ENCODE results near the gene PDE3A. TPM values are rescaled to one million over a fixed set of nuclear protein-coding genes. Genes with fewer than 3 reads are reported as not detected.

Gene PDE3A
- total RNA-seq, 1 experiment from 2014 or later = 2.8 TPM

- TF ChIP-seq, protein P1, sequence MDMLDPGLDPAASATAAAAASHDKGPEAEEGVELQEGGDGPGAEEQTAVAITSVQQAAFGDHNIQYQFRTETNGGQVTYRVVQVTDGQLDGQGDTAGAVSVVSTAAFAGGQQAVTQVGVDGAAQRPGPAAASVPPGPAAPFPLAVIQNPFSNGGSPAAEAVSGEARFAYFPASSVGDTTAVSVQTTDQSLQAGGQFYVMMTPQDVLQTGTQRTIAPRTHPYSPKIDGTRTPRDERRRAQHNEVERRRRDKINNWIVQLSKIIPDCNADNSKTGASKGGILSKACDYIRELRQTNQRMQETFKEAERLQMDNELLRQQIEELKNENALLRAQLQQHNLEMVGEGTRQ (CRISPR knock-in tag; IDR thresholded peaks at IDR 0.05) = no peak
- TF ChIP-seq, protein P2, sequence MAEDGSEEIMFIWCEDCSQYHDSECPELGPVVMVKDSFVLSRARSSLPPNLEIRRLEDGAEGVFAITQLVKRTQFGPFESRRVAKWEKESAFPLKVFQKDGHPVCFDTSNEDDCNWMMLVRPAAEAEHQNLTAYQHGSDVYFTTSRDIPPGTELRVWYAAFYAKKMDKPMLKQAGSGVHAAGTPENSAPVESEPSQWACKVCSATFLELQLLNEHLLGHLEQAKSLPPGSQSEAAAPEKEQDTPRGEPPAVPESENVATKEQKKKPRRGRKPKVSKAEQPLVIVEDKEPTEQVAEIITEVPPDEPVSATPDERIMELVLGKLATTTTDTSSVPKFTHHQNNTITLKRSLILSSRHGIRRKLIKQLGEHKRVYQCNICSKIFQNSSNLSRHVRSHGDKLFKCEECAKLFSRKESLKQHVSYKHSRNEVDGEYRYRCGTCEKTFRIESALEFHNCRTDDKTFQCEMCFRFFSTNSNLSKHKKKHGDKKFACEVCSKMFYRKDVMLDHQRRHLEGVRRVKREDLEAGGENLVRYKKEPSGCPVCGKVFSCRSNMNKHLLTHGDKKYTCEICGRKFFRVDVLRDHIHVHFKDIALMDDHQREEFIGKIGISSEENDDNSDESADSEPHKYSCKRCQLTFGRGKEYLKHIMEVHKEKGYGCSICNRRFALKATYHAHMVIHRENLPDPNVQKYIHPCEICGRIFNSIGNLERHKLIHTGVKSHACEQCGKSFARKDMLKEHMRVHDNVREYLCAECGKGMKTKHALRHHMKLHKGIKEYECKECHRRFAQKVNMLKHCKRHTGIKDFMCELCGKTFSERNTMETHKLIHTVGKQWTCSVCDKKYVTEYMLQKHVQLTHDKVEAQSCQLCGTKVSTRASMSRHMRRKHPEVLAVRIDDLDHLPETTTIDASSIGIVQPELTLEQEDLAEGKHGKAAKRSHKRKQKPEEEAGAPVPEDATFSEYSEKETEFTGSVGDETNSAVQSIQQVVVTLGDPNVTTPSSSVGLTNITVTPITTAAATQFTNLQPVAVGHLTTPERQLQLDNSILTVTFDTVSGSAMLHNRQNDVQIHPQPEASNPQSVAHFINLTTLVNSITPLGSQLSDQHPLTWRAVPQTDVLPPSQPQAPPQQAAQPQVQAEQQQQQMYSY (CRISPR knock-in tag; IDR thresholded peaks at IDR 0.05) = no peak
- no peak for TF ChIP-seq JAZF1 (CRISPR knock-in tag; IDR thresholded peaks at IDR 0.05)
- TF ChIP-seq, protein P3, sequence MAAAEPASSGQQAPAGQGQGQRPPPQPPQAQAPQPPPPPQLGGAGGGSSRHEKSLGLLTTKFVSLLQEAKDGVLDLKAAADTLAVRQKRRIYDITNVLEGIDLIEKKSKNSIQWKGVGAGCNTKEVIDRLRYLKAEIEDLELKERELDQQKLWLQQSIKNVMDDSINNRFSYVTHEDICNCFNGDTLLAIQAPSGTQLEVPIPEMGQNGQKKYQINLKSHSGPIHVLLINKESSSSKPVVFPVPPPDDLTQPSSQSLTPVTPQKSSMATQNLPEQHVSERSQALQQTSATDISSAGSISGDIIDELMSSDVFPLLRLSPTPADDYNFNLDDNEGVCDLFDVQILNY (CRISPR knock-in tag; IDR thresholded peaks at IDR 0.05) = no peak
These were observed 2.7 kb downstream of the PDE3A start (continued) for GRCh38 chr12:20370866-20371519.

DNA sequence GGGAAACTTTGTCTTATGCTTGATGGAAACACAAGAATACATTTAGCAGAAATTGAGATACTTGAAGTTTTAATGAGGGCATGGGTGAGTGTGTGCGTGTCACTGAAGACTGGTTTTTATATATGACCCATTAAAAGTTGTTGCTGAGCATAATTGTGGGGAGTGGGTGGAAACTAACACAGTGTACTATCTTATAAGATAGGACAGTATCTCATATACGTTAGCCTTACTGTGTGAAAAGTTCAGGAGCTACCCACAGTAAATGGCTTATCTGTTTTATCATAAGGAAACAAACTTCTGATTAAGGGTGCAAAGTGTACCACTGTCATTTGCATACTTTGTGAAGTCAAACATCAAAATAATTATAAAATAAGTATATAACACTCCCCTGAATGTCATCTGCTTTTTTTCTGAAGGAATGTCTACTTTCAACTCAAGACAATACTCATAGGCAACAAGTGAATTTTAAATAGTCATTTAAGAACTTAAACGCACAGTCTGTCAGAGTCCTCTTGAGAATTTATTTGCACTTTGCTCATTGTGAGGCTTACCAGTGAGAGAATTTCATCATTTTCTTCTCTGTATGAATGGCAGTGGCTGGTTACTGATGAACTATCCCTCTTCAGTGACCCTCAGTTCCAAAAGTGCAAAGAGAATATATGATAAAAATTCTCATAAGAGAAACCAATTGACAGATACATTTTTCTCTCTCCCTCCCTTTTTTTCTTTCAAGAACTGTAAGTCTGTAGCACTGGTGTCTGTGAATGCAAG, 4.2 kb downstream of the PDE3A start:
- ChIA-PET CTCF (no interaction called here), POLR2A (no interaction called here)
- peaks cover 21% of the 10 kb centered on the region for H3K4me1 Mint-ChIP-seq
- no peaks in the 10 kb centered on the region for H3K9me3 Mint-ChIP-seq
- DNase-seq (ENCODE audit: low spot score) (no peak), ATAC-seq (no peak)
- H3K4me3 Mint-ChIP-seq = no peak overlapping the region
- no peak overlapping the region for H3K27ac Mint-ChIP-seq
- TF ChIP-seq GRHL2 (CRISPR knock-in tag; IDR thresholded peaks at IDR 0.05; ENCODE audit: insufficient replicate concordance, severe bottlenecking) (no peak), TP53 (CRISPR knock-in tag; IDR thresholded peaks at IDR 0.05) (no peak), ESRRA (CRISPR knock-in tag; IDR thresholded peaks at IDR 0.05; ENCODE audit: borderline replicate concordance) (no peak), OVOL2 (CRISPR knock-in tag; IDR thresholded peaks at IDR 0.05; ENCODE audit: borderline replicate concordance) (no peak), ATF1 (CRISPR knock-in tag; IDR thresholded peaks at IDR 0.05) (no peak), GTF2I (CRISPR knock-in tag; conservative IDR thresholded peaks at IDR 0.05) (no peak), JUN (CRISPR knock-in tag; IDR thresholded peaks at IDR 0.05) (no peak), TCF7 (CRISPR knock-in tag; IDR thresholded peaks at IDR 0.05; ENCODE audit: low read depth) (no peak), ZNF416 (CRISPR knock-in tag; IDR thresholded peaks at IDR 0.05) (no peak), EMX1 (CRISPR knock-in tag; IDR thresholded peaks at IDR 0.05) (no peak), CDX4 (CRISPR knock-in tag; IDR thresholded peaks at IDR 0.05; ENCODE audit: borderline replicate concordance) (no peak), KAT7 (CRISPR knock-in tag; IDR thresholded peaks at IDR 0.05; ENCODE audit: borderline replicate concordance) (no peak)
- TF ChIP-seq, protein P4, sequence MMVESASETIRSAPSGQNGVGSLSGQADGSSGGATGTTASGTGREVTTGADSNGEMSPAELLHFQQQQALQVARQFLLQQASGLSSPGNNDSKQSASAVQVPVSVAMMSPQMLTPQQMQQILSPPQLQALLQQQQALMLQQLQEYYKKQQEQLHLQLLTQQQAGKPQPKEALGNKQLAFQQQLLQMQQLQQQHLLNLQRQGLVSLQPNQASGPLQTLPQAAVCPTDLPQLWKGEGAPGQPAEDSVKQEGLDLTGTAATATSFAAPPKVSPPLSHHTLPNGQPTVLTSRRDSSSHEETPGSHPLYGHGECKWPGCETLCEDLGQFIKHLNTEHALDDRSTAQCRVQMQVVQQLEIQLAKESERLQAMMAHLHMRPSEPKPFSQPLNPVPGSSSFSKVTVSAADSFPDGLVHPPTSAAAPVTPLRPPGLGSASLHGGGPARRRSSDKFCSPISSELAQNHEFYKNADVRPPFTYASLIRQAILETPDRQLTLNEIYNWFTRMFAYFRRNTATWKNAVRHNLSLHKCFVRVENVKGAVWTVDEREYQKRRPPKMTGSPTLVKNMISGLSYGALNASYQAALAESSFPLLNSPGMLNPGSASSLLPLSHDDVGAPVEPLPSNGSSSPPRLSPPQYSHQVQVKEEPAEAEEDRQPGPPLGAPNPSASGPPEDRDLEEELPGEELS (CRISPR knock-in tag; IDR thresholded peaks at IDR 0.05) = no peak
- peaks cover 7% of the 10 kb centered on the region for H3K27me3 Mint-ChIP-seq (ENCODE audit: low read depth)
- no peaks in the 10 kb centered on the region for H3K36me3 Mint-ChIP-seq
